ENCODE data around the gene GMIP. TPM values are rescaled to one million over a fixed set of nuclear protein-coding genes. Genes with fewer than 3 reads are reported as not detected.
A peak's percentile ranks its signal among the peaks of the same experiment; 100 is the strongest.

GMIP gene
- total and polyA plus RNA-seq, 2 of the 13 experiments (the other 11 are each of a cell fraction or from before 2014, with no cell fraction given) = 1.5 to 1.8 TPM

GRCh38 chr19:19662871-19663255, 19.4 kb upstream of the GMIP start (continued):
- TF ChIP-seq FUBP1 (CRISPR knock-in tag; IDR thresholded peaks at IDR 0.05; ENCODE audit: borderline replicate concordance) = no peak

- Histone ChIP-seq H3K4me1 (ENCODE audit: insufficient read depth, low read length) (peaks cover 48% of the 10 kb centered on the region), H3K79me2 (ENCODE audit: insufficient read depth, low read length) (peaks cover 32% of the 10 kb centered on the region), H4K20me1 (ENCODE audit: insufficient read depth, low read length) (peaks cover 20% of the 10 kb centered on the region), H3K36me3 (replicated peaks in 1 of 2; ENCODE audit: control insufficient read depth in 1 of 2, insufficient read depth in 2 of 2, low read length in 2 of 2) (peaks cover 18 to 23% of the 10 kb centered on the region in 2 experiments; a peak in 4 of 5 replicates), H3K4me3 (replicated peaks in 1 of 3; ENCODE audit: insufficient read depth in 1 of 3, low read depth in 2 of 3, low read length in 3 of 3) (peak overlapping the region; percentile 79 to 99 (median 95)), H3K9me3 (ENCODE audit: low read length) (no peaks in the 10 kb centered on the region), H3K4me2 (ENCODE audit: low read depth, low read length) (peak overlapping the region; percentile 92), H3K9ac (ENCODE audit: insufficient read depth, low read depth, low read length) (peak overlapping the region; percentile 92), H2AFZ (ENCODE audit: low read length) (no peak overlapping the region), H3K27ac (ENCODE audit: extremely low read length, insufficient read depth, low read length) (peak overlapping the region; percentile 97), H3K27me3 (ENCODE audit: control insufficient read depth in 1 of 2, insufficient read depth in 2 of 2, low read length in 2 of 2) (no peaks in the 10 kb centered on the region; a peak in 1 of 5 replicates)
- WGBS (ENCODE audit: low lambda C conversion rate) = 40% methylated on average over 8 of the region's 8 CpGs
- intact Hi-C loops (cut with micrococcal nuclease; ENCODE audit: unreplicated experiment) = loop anchor here (2.0 kb wide), 1 partner anchor 204 kb away; no protein-coding TSS in a partner anchor
- no peak for DNase-seq (ENCODE audit: low spot score)
- TF ChIP-seq ZNF878 (CRISPR knock-in tag; IDR thresholded peaks at IDR 0.05) = no peak
- TF ChIP-seq POLR2A (IDR thresholded peaks at IDR 0.05; ENCODE audit: insufficient read depth in 1 of 2, low read depth in 2 of 2, low read length in 2 of 2) = 0 out of 4 replicates have a peak, but pooled peaks of 1 of the 2 experiments have one; percentile 27
- TF ChIP-seq ZNF589 (CRISPR knock-in tag; conservative IDR thresholded peaks at IDR 0.05) = 0 out of 2 replicates have a peak, but pooled peaks have one; percentile 6
- TF ChIP-seq ZNF30 (CRISPR knock-in tag; IDR thresholded peaks at IDR 0.05) = peak; percentile 35; the same call in 1 of the 2 replicates
- no peak for ATAC-seq
- TSS peak; percentile 75 for BruUV-seq (replicated peaks)
- POLR2A ChIA-PET = interaction anchor here (1.0 to 1.6 kb wide), 2 partner anchors 114 to 203 kb away, joined by 3 to 5 read pairs; partner anchors contain the start of gene ZNF253
- in situ Hi-C loops (cut with HindIII; ENCODE audit: extremely low pct_ligation_motif_present, low pct_unique_long_range_greater_than_20kb) = no loop called here
- no peak for FAIRE-seq
- CTCF ChIA-PET (ENCODE audit: low intra/inter-chr PET ratio, low total read pairs) = no interaction called here
Observed at GRCh38 chr19:19662344-19662743, 18.9 kb upstream of the GMIP start.

All from HepG2 (cell line).